Measurements from ENCODE around the gene ITPKB.

Gene ITPKB

DNA sequence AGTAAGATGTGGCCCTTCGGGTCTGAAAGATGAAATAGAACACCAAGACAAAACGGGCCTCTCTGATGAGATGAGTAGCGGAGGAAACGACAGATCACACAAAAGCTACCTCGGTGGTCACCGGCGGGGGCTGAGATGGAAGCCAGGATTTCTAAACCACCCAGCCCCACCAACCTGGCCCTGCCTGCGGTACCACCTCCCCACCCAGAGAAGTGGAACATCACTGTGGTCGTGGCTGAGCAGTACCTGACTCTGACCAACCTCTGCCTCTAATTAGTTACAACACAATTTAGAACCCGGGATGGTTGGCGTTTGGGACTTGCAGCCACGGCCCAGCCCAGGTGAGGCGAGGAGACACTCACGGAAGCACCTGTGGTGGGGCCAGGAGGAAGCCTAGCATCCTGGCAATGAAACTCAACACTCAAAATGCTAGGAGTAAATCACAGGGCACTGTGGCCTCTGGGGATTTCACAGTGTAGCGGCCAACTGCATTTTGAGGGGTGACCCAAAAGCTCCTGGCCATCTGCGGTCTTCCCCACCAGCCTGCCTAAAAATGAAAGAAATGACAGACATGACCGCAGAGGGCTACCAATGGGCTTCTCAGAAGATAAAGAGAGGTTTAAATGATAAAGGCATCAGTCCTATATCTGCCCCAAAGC lies 73.4 kb downstream of the ITPKB start:
- no peak for DNase-seq (ENCODE audit: low spot score)

DNA sequence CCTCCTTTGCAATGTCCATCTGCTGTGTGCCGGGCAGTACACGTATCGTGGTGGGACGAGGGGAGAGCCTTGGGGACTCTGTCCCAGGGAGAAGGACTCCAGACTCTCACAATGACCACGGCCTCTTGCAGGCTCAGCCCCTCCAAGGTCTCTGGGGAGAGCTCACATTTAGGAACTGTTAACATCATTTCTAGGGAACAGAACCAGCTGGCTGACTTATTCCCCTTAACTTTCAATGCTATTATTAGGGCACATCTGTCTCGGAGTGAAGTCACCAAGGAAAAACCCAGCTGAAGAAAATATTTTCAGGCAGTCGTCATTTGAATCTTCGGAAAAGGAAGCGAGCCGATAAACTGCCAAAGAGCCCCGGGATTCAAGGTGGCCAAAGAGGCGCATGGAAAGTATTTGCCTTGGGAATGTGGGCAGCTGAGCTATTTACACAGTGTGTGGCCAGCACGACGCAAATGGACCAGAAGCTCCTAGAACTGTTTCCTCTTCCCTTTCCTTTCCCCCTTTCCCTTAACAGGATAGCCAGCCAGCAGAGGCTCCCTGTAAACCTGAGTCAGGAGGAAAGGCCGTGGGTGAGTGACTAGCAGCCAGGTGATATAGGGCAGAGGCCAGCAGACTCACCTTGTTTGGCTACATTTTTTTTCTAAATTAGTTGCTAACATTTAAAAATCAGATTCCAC lies 74.5 kb downstream of the ITPKB start:
- no peak for DNase-seq (ENCODE audit: low spot score)

DNA sequence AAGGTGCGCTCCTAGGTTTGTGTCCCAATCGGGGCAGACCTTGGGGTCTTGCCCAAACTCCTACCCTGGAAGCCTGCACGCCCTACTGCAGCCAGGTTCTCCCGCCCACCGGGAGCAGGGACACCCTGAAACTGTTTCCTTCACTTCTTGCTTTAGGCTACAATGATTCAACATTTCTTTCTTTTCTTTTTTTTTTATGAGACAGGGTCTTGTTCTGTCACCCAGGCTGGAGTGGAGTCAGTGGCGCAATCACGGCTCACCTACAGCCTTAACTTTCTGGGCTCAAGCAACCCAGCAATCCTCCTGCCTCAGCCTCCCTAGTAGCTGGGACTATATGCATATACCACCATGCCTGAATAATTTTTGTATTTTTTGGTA lies 75.8 kb downstream of the ITPKB start:
- DNase-seq (ENCODE audit: low spot score): no peak

DNA sequence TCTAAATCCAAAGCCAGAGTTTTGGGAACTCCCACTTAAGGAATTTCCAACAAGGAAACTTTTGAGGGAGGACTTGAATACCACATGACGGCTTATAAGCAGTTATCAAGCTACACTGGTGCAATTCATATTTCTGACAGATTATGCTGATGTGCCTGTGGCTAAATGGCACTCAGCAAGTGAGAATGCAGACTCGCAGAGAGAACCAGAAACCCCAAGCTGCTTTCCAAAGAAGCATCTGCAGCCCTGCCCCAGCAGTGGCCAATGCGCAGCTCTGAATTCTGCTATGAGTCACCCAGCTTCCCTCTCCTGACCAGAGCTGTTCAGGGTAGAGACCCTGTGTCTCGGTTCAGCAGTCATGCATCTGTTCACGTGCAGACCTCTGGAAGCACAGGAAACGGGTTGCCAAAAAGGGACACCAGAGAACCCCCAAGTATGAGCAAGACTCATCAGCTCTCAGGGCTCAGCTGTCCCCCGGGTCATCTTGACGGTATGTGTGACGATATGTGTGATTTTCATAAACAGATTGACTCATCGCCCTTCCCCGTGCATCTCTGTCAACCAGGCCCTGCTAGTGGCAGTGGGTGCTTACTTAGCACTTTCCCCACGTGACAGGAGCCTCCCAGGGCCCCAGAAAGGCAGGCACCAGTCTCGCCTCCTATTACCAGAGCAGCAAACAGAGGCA lies 76.3 kb downstream of the ITPKB start:
- no peak for DNase-seq (ENCODE audit: low spot score)

DNA sequence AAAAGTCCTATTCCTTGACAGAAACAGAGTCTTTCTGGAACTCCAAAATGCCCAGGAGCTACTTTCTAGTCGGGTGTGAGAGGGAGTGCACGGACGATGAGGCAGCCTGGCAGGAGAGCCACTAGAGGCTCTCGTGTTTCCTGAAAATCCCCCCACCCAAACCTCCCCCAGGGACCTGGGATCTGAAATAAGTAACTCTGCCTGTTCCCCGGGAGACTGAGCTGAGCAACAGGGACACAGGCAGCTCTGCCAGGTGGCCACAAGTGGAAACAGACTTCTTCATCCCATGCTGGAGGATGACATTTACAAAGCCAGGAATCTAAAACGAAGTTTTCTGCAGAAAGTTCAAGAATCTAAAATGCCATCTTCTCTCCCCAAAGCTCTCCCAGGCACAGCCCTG lies 77.1 kb downstream of the ITPKB start:
- DNase-seq (ENCODE audit: low spot score): no peak

DNA sequence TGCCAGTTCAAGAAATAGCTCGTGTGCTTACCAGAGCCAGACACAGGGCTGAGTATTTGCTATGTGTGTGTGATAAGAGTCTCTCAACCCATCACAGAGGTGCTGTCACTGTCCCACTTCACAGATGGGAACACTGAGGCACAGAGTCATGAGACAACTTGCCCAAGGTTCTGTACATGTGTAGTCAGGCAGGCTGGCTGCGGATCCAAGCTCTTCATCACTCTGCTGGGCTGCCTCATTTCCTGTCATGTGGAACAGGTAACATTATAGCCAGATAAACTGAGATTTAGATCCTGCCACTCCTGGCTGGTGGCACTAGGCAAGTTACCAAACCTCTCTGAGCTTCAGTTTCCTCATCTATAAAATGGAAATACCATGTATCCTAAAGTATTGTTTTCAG lies 77.8 kb downstream of the ITPKB start:
- DNase-seq (ENCODE audit: low spot score): no peak

DNA sequence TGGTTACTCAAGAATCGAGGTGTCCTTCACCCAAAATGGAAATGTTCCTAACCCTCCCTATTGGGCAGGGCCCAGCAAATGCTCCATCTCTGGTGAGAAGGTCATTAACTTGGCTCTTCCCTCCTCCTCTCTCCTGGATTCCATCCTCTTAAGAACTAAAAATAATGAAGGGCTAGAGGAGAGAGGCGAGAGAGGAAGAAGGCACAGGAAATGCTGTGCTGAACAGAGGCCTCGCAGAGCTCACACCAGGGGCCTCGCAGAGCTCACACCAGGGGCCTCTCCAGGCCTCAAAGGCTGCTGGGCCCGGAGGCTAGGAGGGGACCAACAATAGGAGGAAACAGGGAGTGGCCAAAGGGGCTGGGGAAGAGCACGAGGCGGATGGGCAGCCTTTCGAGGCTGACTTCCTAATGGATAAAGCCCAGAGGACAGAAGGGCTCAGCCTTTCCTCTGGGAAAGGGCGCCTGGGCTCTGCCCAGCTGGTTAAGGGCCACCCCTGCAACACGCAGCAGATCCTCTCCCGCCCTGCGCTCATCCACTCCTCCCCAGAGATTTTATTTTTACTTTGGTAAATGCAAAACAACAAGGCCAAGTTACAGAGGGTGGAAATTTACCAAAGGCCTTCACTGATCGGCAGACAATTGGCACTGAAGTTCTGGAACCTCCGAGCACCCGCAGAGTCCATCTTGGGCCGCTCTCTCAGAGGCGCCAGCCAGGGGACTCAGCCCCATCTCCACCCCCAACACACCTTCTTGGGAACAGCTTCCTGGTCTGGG lies 78.5 kb downstream of the ITPKB start:
- no peak for DNase-seq (ENCODE audit: low spot score)

DNA sequence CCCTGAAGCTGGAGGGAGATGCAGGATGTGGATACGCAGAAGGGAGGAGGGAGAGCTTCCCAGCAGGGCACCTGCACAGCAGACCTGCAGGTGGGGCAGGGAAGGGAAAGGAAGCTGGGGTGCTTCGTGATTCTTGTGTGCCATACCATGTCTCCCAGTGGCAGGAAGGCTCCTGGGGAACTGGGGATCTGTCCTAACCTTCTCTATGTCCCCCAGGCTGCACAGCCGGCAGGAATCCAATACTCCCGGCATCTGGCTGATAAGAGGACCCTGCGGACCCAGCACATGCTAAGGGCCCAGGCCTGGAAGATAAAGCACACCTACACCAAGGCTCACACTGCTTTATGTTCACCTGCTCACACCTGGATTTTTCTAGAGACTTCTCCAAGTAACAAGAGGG lies 79.4 kb downstream of the ITPKB start:
- no peak for DNase-seq (ENCODE audit: low spot score)

DNA sequence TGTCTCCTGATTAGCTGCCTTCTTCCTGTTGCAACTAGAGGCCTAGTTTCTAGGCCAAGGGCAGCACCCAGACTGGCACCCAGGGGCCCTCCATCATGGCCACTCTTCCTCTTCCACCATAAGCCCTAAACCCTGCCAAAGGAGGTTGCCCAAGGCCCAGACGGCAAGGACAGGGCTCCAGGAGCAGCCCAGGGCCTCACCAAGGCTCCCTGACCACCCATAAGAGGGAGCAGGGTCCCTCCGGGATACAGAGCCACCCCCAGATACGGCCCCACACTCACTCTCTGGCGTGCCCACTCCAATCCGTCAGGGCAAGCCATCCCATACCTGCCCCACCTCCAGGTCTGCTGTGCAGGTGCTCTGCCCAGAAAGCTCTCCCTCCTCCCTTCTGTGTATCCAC lies 79.9 kb downstream of the ITPKB start:
- no peak for DNase-seq (ENCODE audit: low spot score)

DNA sequence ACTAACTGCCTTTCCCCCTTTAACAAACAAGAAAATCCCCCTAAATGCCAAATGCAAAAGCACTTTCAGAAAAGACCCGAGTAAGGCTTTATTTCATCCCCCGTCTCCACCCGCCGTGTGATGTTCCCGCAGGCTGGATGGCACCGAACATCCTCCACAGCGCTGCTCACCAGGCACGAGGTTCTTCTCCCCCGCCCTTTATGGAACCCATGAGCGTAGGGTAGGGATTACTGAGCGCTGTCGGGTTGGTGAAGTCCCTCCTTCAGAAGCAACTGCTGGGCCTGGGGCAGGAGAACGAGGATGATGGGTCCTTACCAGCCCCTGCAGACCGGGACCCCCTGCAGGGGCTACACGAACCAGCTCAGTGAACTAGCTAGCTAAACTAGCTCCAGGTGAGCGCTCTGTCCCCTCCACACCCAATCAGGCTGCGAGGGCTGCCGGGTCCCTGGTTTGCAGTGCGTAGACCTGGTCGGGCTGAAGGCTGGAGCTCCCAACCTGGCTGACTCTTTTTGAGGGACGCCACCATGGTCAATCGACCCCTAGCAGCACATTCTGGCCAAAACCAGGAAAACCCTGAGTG lies 80.4 kb downstream of the ITPKB start:
- DNase-seq (ENCODE audit: low spot score): no peak

DNA sequence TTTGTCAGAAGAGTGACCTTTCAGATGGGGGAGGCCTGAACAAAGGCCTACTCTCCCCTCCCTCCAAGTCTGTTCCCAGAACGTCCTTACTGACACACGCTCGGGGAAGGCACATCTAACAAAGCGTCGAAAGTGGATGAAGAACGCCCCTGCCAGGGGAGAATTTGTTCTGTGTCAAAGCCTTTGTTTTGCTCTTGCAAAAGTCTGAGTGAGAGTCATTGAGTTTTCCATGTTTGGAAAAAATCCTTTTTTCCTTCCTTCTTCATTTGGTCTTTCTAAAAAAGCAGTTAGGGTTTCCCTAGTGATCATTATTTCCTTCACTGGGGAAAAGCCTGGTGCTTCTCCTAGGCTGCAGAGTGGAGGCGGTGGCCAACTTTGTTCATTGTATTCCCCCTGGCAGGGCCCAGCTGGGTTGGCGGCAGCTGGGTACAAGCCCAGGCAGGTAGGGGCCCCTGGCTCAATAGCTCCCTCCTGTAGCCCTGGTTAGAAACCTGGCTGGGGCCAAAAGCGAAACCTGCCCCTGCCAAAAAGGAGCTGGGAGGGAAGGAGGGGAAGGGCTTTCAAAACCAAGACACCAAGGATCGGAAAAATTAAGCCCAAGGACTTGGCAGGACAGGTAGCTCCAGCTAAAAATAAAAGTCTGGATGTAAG lies 81.1 kb downstream of the ITPKB start:
- no peak for DNase-seq (ENCODE audit: low spot score)

DNA sequence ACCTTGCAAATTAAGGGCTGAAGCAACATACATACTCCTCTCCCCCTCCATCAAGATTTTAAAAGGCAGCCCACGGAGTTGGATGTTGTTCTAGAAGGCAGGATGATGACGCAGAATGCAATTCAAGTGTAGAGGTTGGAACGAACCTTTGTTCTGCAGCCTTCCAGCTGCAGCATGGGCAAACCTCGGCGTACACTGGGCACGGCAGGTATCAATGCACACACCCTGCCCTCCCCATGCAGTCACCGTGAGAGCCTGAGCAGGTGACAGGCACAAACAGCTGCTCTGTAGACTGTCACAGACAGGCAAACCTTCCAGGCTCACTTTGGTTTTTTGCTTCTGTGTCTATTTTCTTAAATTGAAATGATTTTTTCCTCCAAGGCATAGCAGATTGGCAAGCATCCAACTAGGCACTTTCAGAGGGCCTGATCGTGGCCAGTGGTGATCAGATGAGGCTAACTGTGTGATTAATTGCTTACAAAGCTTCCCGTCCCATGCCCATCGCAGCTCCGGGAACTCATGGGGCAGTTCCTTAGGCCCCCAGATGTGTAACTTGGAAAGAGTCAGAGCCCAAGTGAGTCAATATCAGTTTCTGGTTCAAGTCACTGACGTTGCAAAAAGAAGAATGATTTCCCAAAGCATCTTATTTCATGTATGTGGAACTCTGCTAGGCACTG lies 82.3 kb downstream of the ITPKB start:
- DNase-seq (ENCODE audit: low spot score): no peak

DNA sequence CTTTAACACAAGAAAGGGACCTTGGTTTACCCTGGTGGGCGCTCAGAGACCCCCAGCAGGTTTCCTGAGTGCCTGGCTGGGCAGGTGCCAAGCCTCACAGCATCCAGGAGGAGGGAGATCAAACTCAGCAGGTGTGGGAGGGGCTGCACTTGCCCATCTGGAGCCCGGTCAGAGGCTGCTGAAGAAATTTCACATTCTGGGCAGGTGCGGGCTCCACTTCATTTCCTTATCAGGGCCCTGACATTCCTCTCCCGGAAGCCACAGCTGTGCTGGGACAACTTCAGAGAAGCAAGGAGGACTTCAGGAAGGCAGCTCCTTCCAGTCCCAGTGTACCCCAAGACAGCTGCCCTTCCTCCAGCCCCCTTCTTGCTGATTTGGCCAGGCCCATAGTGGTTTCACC lies 82.9 kb downstream of the ITPKB start:
- no peak for DNase-seq (ENCODE audit: low spot score)

DNA sequence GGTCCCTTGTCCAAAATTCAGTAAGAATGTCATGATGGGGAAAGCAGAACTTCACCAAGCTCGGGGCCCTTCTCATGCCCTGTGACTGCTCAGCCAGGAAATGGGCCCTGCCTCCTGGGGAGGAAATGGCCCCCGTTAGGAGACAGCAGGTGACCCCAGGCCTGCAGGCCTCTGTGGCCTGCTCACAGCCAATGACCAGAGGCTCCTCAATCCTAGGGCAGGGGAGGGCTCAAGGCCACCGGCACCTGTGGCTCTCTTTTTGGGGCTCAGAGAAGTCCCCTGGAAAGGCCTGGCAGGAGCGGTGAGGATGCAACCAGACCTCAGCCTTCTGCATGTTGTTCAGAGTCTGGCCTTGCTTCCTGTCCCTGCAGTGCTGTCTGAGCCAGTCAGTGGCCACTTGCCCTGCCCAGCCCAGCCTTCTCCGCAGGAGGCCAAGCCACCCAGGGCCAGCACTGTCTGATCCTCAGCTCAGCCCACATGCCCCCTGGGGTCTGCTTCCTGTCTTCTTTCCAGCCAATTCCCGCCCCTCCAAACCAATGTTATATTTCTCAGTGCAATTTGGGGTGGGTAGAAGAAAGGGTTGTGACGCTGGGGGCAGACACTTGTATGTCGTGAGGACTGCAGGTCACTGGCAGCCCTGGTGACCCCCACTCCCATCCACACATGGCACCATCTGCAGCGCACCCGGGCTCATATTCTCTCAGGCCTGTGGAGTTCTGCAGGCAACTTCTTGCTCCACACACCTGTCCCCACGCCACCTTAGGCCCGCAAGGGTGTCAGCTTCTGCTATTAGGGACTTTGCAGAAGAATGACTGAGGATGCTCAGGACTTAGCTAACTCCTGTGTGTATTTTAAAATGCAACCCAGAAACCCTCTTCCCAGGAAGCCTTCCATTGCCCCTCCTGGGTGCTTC lies 83.6 kb downstream of the ITPKB start:
- DNase-seq (ENCODE audit: low spot score): no peak

DNA sequence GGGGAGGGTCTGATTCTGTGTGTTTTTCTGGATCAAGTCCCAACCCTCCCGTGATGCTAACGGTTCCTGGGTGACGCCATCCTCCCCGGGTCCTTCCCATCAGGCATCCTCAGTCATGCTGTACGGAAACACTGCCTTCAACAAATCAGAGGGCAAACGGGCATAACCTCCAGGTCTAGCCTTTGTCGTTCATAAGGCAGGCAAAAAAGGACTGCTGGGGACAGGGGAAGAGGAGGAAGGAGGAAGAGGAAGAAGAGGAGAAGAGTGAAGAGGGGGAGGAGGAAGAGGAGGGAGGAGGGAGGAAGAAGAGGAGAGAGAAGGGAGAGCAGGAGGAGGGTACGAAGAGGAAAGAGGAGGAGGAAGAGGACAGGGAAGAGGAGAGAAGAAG lies 84.4 kb downstream of the ITPKB start:
- DNase-seq (ENCODE audit: low spot score): no peak

DNA sequence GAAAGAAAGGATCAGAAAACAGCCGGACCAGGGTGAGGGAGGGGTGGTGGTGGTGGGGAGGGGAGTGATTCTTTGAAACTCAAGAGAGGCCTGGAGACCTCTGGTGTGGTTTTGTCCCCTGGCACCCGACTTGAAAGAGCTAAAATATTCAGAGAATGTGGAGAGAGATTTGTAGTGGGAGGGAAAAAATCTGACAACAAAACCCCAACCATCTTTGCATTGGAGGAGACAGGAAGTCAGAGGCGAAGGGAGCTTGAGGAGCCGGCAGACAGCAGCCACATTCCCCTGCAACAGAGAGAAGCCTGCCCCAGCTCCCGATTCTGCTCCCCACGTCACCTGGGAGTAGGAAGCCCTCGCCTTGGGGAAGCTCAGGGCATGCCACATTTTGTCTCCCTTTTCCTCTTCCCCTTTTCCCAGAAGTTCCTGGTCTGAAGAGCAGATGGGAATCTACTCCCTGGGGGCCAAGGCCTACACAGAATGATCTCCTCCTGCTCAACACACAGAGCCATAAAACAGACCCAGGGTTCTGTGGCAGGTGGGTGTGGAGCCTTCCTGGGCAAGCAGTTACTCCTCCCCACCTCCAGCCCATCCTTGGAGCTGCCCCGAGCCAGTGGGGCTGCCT lies 84.9 kb downstream of the ITPKB start:
- no peak for DNase-seq (ENCODE audit: low spot score)

DNA sequence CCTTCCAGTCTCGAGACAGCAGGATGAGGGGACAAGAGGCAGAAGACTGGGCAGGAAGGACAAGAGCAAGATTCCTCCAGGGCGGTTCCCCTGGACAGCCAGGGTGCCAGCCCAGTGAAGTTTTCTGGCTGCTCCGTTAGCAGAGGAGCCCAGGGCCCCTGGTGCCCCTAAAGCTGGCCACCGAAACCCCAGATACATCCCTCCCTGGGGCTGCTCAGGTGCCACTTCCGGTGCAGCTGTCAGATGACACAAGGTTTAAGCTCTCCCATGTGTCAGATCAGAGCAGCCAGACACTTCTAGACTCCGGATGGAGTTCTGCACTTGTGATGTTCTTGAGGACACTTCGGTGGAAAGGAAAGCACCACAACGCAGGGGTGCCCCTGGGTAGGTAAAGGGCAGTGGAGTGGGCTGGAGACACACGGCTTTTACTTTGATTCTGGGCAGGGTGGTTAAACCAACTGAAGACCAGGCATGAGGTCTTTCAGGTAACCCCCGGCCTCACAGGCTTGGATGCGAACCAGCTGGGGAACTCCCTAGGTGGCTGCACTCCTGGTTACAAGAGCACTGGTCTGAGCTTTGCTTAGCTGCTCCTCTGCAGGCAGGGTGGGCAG lies 85.7 kb downstream of the ITPKB start:
- DNase-seq (ENCODE audit: low spot score): no peak

DNA sequence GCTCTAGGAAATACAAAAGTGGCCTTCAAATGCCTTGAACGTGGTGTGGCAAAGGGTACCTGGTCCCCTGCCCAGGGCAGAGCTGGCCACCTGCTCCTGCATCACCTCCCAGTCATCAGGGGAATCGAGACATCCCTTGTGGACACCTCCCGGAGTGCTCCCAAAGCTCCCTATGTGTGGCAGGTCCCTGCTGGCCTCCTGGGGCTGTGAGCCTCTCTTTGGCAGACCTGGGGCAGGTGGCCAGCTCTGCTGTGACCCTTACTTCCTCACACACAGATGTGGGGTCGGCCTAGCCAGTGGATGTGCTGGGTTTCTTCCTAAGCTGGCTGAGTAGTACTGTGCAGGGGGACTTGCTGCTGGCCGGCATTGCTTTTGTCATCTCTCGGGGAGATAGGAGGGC lies 86.5 kb downstream of the ITPKB start:
- no peak for DNase-seq (ENCODE audit: low spot score)

DNA sequence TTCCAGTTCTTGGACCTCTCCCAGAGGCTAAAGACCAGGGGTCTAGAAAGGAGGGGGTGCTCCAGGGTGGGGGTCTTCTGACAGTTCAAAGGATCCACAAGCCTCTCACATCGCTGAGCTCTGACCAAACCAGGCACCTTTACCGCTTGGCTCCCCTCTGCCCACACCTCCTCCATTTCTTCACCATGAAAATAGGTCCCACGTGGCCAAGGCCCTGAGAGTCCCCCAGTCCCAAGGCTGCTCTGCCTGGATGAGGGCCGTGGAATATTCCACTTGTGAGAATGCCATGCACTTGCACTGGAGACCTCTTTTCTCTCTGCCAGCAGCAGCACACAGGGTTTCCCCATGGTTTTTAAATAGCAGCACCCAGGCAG lies 87.4 kb downstream of the ITPKB start:
- DNase-seq (ENCODE audit: low spot score): no peak
